HEK293T (cell line): ENCODE data around the gene DMD.

ENCODE experiments used
- ARNT ChIP-seq: fragments of 450-650 bp; IDR thresholded peaks from 2 replicates; pipeline ENCODE4 v1.6.1; 2017; ENCODE audit warnings: mild to moderate bottlenecking
- BHLHE40 ChIP-seq: fragments of 450-650 bp; IDR thresholded peaks from 2 replicates; pipeline ENCODE4 v1.6.1; 2016; ENCODE audit warnings: mild to moderate bottlenecking, moderate library complexity, borderline replicate concordance
- ELF4 ChIP-seq: fragments of 450-650 bp; IDR thresholded peaks from 2 replicates; pipeline ENCODE4 v1.6.1; 2017; ENCODE audit warnings: antibody characterized with exemption
- FOXA1 ChIP-seq: fragments of 450-650 bp; IDR thresholded peaks from 2 replicates; pipeline ENCODE4 v1.6.1; 2016; ENCODE audit warnings: mild to moderate bottlenecking
- FOXK2 ChIP-seq: fragments of 450-650 bp; IDR thresholded peaks from 2 replicates; pipeline ENCODE4 v1.6.1; 2016; ENCODE audit warnings: mild to moderate bottlenecking
- FOXM1 ChIP-seq: fragments of 450-650 bp; IDR thresholded peaks from 2 replicates; pipeline ENCODE4 v1.6.1; 2017; ENCODE audit warnings: mild to moderate bottlenecking, borderline replicate concordance
- HDGF ChIP-seq: fragments of 450-650 bp; IDR thresholded peaks from 2 replicates; pipeline ENCODE4 v1.6.1; 2017; ENCODE audit warnings: antibody characterized with exemption, borderline replicate concordance
- LEF1 ChIP-seq: fragments of 450-650 bp; IDR thresholded peaks from 2 replicates; pipeline ENCODE4 v1.6.1; 2017; ENCODE audit warnings: mild to moderate bottlenecking, borderline replicate concordance
- NFRKB ChIP-seq: fragments of 450-650 bp; IDR thresholded peaks from 2 replicates; pipeline ENCODE4 v1.6.1; 2016; ENCODE audit warnings: mild to moderate bottlenecking, moderate library complexity
- PKNOX1 ChIP-seq: fragments of 450-650 bp; IDR thresholded peaks from 2 replicates; pipeline ENCODE4 v1.6.1; 2016
- SP1 ChIP-seq: fragments of 450-650 bp; IDR thresholded peaks from 2 replicates; pipeline ENCODE4 v1.6.1; 2017
- SUZ12 ChIP-seq: fragments of 450-650 bp; IDR thresholded peaks from 2 replicates; pipeline ENCODE4 v1.6.1; 2016; ENCODE audit warnings: mild to moderate bottlenecking
- TARDBP ChIP-seq: fragments of 450-650 bp; IDR thresholded peaks from 2 replicates; pipeline ENCODE4 v1.6.1; 2016
- ZNF384 ChIP-seq: fragments of 450-650 bp; IDR thresholded peaks from 2 replicates; pipeline ENCODE4 v1.6.1; 2016

- TF ChIP-seq SUZ12 = no peak
- TF ChIP-seq NFRKB = no peak
- TF ChIP-seq SP1 = no peak
- no peak for TF ChIP-seq FOXA1
- no peak for TF ChIP-seq FOXM1
- no peak for TF ChIP-seq ELF4
- no peak for TF ChIP-seq TARDBP
- no peak for TF ChIP-seq PKNOX1
- TF ChIP-seq FOXK2 = no peak
- TF ChIP-seq BHLHE40 = no peak
- TF ChIP-seq HDGF = no peak
- no peak for TF ChIP-seq LEF1
- TF ChIP-seq ARNT = no peak
- TF ChIP-seq ZNF384 = no peak
These were observed 2141.3 kb downstream of the DMD start for GRCh38 chrX:31070057-31070468.
